ENCODE data around the gene TRIOBP. TPM values are rescaled to one million over a fixed set of nuclear protein-coding genes. Genes with fewer than 3 reads are reported as not detected.

Gene TRIOBP
- polyA plus RNA-seq, 1 experiment: 73.9 TPM

DNA sequence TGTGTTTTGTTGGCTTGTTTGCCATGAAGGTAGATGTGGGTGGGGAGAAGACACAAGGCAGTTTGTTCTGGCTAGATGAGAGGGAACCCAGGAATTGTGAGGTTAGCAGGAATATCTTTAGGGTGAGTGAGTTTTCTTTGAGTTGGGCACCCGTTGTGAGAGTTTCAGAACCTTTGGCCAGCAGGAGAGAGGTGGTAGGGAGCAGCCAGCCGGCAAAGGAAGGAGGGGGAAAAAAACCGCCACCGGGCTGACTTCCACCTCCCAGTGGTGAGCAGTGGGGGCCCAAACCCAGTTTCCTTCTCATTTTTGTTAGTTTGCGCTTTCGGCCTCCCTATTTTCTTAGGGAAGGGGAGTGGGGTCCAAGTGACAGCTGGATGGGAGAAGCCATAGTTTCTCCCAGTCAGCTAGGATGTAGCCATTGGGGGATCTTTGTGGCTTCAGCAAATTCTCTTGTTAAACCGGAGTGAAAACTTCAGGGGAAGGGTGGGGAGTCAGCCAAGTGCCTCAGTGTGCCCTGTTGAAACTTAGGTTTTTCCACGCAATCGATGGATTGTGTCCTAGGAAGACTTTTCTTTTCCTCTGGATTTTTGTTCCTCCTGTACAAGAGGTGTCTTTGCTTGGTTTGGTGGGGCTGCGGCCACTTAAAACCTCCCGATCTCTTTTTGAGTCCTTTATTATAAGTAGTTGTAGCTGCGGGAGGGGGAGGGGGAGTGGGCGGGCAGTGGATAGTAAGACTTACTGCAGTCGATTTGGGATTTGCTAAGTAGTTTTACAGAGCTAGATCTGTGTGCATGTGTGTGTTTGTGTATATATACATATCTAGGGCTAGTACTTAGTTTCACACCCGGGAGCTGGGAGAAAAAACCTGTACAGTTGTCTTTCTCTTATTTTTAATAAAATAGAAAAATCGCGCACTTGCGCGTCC lies 109.8 kb downstream of the TRIOBP start:
- no peak for DNase-seq (ENCODE audit: low read depth)
- Histone ChIP-seq H3K4me3 (ENCODE audit: low read depth, low read length) (peak overlapping the region; percentile 61), H3K27me3 (ENCODE audit: control insufficient read depth, insufficient read depth, low read length) (no peaks in the 10 kb centered on the region), H3K36me3 (ENCODE audit: control insufficient read depth, insufficient read depth, low read length) (no peaks in the 10 kb centered on the region)
- POLR2A ChIA-PET: no interaction called here
- CTCF ChIA-PET: interaction anchor here (1.3 to 4.5 kb wide), 3 partner anchors 11 to 125 kb away, joined by 3 to 59 read pairs (median 5); no protein-coding TSS in a partner anchor
- TF ChIP-seq, protein P1, sequence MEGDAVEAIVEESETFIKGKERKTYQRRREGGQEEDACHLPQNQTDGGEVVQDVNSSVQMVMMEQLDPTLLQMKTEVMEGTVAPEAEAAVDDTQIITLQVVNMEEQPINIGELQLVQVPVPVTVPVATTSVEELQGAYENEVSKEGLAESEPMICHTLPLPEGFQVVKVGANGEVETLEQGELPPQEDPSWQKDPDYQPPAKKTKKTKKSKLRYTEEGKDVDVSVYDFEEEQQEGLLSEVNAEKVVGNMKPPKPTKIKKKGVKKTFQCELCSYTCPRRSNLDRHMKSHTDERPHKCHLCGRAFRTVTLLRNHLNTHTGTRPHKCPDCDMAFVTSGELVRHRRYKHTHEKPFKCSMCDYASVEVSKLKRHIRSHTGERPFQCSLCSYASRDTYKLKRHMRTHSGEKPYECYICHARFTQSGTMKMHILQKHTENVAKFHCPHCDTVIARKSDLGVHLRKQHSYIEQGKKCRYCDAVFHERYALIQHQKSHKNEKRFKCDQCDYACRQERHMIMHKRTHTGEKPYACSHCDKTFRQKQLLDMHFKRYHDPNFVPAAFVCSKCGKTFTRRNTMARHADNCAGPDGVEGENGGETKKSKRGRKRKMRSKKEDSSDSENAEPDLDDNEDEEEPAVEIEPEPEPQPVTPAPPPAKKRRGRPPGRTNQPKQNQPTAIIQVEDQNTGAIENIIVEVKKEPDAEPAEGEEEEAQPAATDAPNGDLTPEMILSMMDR (IDR thresholded peaks at IDR 0.05; ENCODE audit: insufficient read depth, low read depth, low read length): no peak

DNA sequence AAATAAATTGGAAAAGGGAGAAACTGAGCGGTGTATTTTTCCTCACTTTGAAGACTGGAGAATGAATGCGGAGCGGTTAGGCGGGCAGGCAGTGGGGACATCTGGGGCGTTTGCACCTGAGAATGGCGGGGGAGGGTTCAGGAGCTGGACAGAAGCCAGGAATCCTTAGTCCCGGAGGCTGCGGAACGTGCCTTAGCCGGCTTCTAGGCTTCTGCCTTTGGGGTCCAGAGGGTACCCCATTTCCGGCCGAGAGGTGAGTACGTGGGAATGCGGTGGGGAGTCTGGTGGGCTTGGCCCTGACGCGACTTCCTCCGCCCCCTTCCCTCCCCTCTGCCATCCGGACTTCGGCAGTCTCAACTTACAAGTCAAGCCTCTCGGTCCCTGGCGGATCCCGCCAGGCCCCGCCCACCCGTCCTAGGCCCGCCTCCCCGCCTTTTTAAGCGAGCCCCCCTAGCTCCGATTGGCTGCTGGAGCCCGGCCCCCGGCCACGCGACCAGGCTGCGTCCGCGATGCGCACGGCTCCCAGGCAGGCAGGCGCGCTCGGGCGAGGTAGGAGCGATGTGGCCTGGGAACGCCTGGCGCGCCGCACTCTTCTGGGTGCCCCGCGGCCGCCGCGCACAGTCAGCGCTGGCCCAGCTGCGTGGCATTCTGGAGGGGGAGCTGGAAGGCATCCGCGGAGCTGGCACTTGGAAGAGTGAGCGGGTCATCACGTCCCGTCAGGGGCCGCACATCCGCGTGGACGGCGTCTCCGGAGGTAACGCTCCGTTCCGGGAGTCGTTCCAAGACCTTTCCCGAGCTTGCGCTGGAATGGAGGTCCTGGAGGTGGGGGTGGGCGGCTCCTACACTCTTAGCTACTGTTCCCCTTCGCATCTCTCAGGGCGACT lies 110.8 kb downstream of the TRIOBP start, which contains the start of gene GCAT:
Gene GCAT, plus strand, starts transcription at position 525 of the 884 bp plus-strand sequence. Its CDS starts 34 bp downstream, at position 559.
- Histone ChIP-seq H3K27me3 (ENCODE audit: control insufficient read depth, insufficient read depth, low read length) (no peaks in the 10 kb centered on the region), H3K4me3 (ENCODE audit: low read depth, low read length) (peak within 1 kb of the TSS; percentile 61), H3K36me3 (ENCODE audit: control insufficient read depth, insufficient read depth, low read length) (no peaks in the 10 kb centered on the region; the same call in 1 of the 2 replicates)
- ChIA-PET POLR2A (interaction anchor here (0.6 to 1.0 kb wide), 6 partner anchors 128 to 591 kb away, joined by 4 to 16 read pairs (median 8); partner anchors contain the start of gene LGALS1), CTCF (interaction anchor here (0.6 to 4.5 kb wide), 10 partner anchors 10 to 157 kb away, joined by 3 to 59 read pairs (median 3); no protein-coding TSS in a partner anchor)
- TF ChIP-seq, protein P1 (IDR thresholded peaks at IDR 0.05; ENCODE audit: insufficient read depth, low read depth, low read length): no peak
- peak; percentile 84 for DNase-seq (ENCODE audit: low read depth)

DNA sequence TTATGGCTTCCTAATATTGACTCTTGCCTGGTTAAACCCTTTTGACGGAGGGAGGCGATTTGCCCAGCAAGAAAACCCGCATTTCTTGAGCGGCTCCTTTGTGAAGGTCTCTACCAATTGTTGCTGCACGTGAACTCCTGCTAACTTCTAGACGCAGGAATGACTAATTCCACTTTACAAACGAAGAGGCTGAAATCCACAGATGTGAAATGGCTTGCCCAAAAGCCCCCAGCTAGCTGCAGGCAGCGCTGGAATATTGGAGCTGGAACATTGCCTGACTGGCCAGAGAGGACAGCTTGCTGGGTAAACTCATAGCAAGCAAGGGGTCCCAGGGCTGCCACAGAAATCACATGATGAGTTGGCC lies 111.4 kb downstream of the TRIOBP start:
- TF ChIP-seq, protein P1 (IDR thresholded peaks at IDR 0.05; ENCODE audit: insufficient read depth, low read depth, low read length): no peak
- Histone ChIP-seq H3K36me3 (ENCODE audit: control insufficient read depth, insufficient read depth, low read length) (peaks cover 1% of the 10 kb centered on the region), H3K27me3 (ENCODE audit: control insufficient read depth, insufficient read depth, low read length) (no peaks in the 10 kb centered on the region), H3K4me3 (ENCODE audit: low read depth, low read length) (peak overlapping the region; percentile 61)
- ChIA-PET CTCF (interaction anchor here (0.6 to 4.5 kb wide), 8 partner anchors 10 to 157 kb away, joined by 3 to 59 read pairs (median 3); no protein-coding TSS in a partner anchor), POLR2A (interaction anchor here (0.6 to 1.0 kb wide), 7 partner anchors 128 to 590 kb away, joined by 4 to 19 read pairs (median 8); partner anchors contain the start of gene LGALS1)
- DNase-seq (ENCODE audit: low read depth): no peak

DNA sequence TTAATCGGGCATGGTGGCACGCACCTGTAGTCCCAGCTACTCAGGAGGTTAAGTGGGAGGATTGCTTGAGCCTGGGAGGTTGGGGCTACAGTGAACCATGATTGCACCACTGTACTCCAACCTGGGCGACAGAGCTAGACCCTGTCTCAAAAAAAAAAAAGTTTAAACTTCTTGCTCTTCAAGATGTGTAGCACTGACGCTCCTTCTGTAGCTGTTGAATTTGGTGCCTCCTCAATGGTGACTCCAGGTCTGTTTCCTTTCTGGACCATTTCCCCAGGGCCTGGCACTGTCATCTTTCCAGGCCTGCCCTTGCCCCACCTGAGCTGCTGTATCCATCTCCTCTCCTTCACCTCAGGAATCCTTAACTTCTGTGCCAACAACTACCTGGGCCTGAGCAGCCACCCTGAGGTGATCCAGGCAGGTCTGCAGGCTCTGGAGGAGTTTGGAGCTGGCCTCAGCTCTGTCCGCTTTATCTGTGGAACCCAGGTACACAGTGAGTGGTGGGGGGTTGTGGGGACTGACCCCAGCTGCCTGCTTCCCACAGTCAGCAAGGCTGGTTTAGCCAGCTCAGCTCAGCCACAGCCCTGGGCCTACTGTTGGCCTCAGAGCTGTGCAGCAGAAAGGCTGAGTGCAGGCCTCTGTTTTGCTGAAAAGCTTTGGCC lies 113.0 kb downstream of the TRIOBP start:
- no peaks in the 10 kb centered on the region for H3K27me3 ChIP-seq (ENCODE audit: control insufficient read depth, insufficient read depth, low read length)
- peaks cover 2% of the 10 kb centered on the region for H3K36me3 ChIP-seq (ENCODE audit: control insufficient read depth, insufficient read depth, low read length)
- TF ChIP-seq, protein P1 (IDR thresholded peaks at IDR 0.05; ENCODE audit: insufficient read depth, low read depth, low read length): no peak
- ChIA-PET CTCF (interaction anchor here (0.9 to 4.5 kb wide), 3 partner anchors 8 to 167 kb away, joined by 3 to 59 read pairs (median 4); no protein-coding TSS in a partner anchor), POLR2A (interaction anchor here (0.6 kb wide), 1 partner anchor 37 kb away, joined by 3 read pairs; no protein-coding TSS in a partner anchor)
- DNase-seq (ENCODE audit: low read depth): no peak
- H3K4me3 ChIP-seq (ENCODE audit: low read depth, low read length): no peak overlapping the region

Measured in BJ (cell line).